Panc1 (cell line): Measurements from ENCODE around the gene OMG. TPM values are rescaled to one million over a fixed set of nuclear protein-coding genes. Genes with fewer than 3 reads are reported as not detected.

ENCODE experiments used
- ATAC-seq: fragments of 200-7000 bp; cut with Tn5 transposase; 2 replicates; pipeline ENCODE4 v1.9.1; 2020; ENCODE audit warnings: mild to moderate bottlenecking, moderate library complexity
- BruUV-seq: library from RNA; stranded (reverse); fragments of 400-500 nt; replicated peaks from 2 replicates; lab custom pipeline; 2021; lab: Mats Ljungman, UMichigan
- CTCF ChIA-PET: fragments of 300-600 bp; sonication (Branson Sonifier 250); formaldehyde crosslinking; loops from one replicate; lab custom pipeline; 2022; ENCODE audit warnings: antibody characterized with exemption; lab: Charles Lee
- POLR2A ChIA-PET: fragments of 300-600 bp; sonication (Branson Sonifier 250); formaldehyde crosslinking; loops from one replicate; lab custom pipeline; 2022; ENCODE audit warnings: antibody characterized with exemption; lab: Charles Lee
- DNase-seq: peaks from one replicate; pipeline ENCODE4 v3.0.0-alpha.2; 2010; ENCODE audit warnings: low read depth, low spot score
- H3K27ac ChIP-seq: 2 replicates; pipeline ENCODE4 v1.5.1; 2011; ENCODE audit warnings: mild to moderate bottlenecking, low read length, inconsistent platforms
- H3K27me3 ChIP-seq: fragments of 200-500 bp; sonication (Bioruptor generic); 2 replicates; pipeline ENCODE4 v1.6.0; 2014; ENCODE audit warnings: low read length, inconsistent platforms; ENCODE audit not compliant: control insufficient read depth, insufficient read depth
- H3K36me3 ChIP-seq: fragments of 200-500 bp; sonication (Bioruptor generic); 2 replicates; pipeline ENCODE4 v1.5.1; 2014; ENCODE audit warnings: inconsistent platforms, mild to moderate bottlenecking, low read length, moderate library complexity; ENCODE audit not compliant: control insufficient read depth, insufficient read depth
- H3K4me1 ChIP-seq: 2 replicates; pipeline ENCODE4 v1.5.1; 2011; ENCODE audit warnings: inconsistent platforms, mild to moderate bottlenecking, low read length, moderate library complexity; ENCODE audit not compliant: control insufficient read depth, insufficient read depth
- H3K4me3 ChIP-seq, 2 experiments: 2 replicates each; pipeline ENCODE4 v1.5.1; 2011 to 2012; ENCODE audit warnings: low read depth in 2 of 2, low read length in 2 of 2, mild to moderate bottlenecking in 2 of 2, inconsistent platforms in 1 of 2, moderate library complexity in 1 of 2
- H3K9me3 ChIP-seq: fragments of 200-500 bp; sonication (Bioruptor generic); 2 replicates; pipeline ENCODE4 v1.5.1; 2014; ENCODE audit warnings: low read depth, mild to moderate bottlenecking, inconsistent platforms, low read length, moderate library complexity; ENCODE audit not compliant: control insufficient read depth, insufficient read depth
- CTCF ChIP-seq: fragments of 450-650 bp; IDR thresholded peaks from 2 replicates; pipeline ENCODE4 v1.5.1; 2017; ENCODE audit warnings: mild to moderate bottlenecking
- POLR2AphosphoS5 ChIP-seq: IDR thresholded peaks from 2 replicates; pipeline ENCODE4 v1.6.1; 2012; ENCODE audit warnings: mild to moderate bottlenecking, low read depth, low read length, moderate library complexity
- SIN3A ChIP-seq: IDR thresholded peaks from 2 replicates; pipeline ENCODE4 v1.6.1; 2012; ENCODE audit warnings: low read depth, mild to moderate bottlenecking, low read length, moderate library complexity, borderline replicate concordance; ENCODE audit not compliant: insufficient read depth
- TCF7L2 ChIP-seq: IDR thresholded peaks from 2 replicates; pipeline ENCODE4 v1.6.1; 2011; ENCODE audit warnings: mild to moderate bottlenecking, low read depth, low read length, inconsistent platforms
- in situ Hi-C: cut with HindIII; loops from 2 replicates; pipeline ENCODE4 v1.10.0; 2016; ENCODE audit warnings: low sequenced_read_pairs, low pct_unique_long_range_greater_than_20kb
- intact Hi-C: fragments of 100-400 bp; cut with micrococcal nuclease; formaldehyde crosslinking; loops from one replicate; pipeline ENCODE4 v1.10.0; 2022; ENCODE audit not compliant: unreplicated experiment
- total RNA-seq: library from RNA; stranded (reverse); gene quantifications from one replicate; pipeline ENCODE4 v1.2.1, GENCODE V29; 2021; ENCODE audit not compliant: unreplicated experiment
- TF ChIP-seq, protein P1 (sequence below), 2 experiments: IDR thresholded peaks; 2 replicates each; pipeline ENCODE4 v1.6.1; 2011 to 2012; ENCODE audit warnings: low read depth in 2 of 2, control low read depth in 1 of 2, low read length in 1 of 2, mild to moderate bottlenecking in 1 of 2, moderate library complexity in 1 of 2; ENCODE audit not compliant: insufficient read depth in 1 of 2

The OMG gene
- total RNA-seq, 1 experiment from 2014 or later = not detected

DNA sequence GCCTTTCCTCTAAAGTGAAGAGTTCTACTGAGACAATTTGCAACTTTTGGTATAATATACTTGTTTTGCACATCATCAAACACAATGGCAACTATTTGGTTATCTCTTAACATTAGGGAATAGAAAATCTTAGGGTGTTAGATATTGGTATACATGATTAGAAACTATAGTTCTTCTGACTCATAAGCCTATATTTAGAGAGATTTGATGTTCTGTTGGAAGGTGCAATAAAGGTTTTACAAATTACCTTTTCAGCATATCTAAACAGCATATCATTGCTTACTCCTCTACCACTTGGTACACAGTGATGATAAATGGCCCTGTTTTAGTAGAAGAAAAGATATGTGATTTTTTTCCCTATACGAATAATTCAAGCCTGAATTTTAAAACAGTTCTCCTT is 10.6 kb upstream of the OMG start:
- ATAC-seq (no peak), DNase-seq (no peak)
- no TSS peak for BruUV-seq
- in situ Hi-C loops (no loop called here), intact Hi-C loops (no loop called here)
- Histone ChIP-seq H3K27ac (no peak overlapping the region), H3K36me3 (no peaks in the 10 kb centered on the region), H3K4me1 (no peaks in the 10 kb centered on the region), H3K4me3 (no peak overlapping the region), H3K27me3 (no peaks in the 10 kb centered on the region), H3K9me3 (no peaks in the 10 kb centered on the region)
- no peak for TF ChIP-seq SIN3A
- TF ChIP-seq POLR2AphosphoS5 = no peak
- TF ChIP-seq TCF7L2 = no peak
- TF ChIP-seq, protein P1, sequence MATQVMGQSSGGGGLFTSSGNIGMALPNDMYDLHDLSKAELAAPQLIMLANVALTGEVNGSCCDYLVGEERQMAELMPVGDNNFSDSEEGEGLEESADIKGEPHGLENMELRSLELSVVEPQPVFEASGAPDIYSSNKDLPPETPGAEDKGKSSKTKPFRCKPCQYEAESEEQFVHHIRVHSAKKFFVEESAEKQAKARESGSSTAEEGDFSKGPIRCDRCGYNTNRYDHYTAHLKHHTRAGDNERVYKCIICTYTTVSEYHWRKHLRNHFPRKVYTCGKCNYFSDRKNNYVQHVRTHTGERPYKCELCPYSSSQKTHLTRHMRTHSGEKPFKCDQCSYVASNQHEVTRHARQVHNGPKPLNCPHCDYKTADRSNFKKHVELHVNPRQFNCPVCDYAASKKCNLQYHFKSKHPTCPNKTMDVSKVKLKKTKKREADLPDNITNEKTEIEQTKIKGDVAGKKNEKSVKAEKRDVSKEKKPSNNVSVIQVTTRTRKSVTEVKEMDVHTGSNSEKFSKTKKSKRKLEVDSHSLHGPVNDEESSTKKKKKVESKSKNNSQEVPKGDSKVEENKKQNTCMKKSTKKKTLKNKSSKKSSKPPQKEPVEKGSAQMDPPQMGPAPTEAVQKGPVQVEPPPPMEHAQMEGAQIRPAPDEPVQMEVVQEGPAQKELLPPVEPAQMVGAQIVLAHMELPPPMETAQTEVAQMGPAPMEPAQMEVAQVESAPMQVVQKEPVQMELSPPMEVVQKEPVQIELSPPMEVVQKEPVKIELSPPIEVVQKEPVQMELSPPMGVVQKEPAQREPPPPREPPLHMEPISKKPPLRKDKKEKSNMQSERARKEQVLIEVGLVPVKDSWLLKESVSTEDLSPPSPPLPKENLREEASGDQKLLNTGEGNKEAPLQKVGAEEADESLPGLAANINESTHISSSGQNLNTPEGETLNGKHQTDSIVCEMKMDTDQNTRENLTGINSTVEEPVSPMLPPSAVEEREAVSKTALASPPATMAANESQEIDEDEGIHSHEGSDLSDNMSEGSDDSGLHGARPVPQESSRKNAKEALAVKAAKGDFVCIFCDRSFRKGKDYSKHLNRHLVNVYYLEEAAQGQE (IDR thresholded peaks at IDR 0.05; ENCODE audit: insufficient read depth in 1 of 2, low read depth in 2 of 2, low read length in 1 of 2) = no peak
- no peak for TF ChIP-seq CTCF
- ChIA-PET POLR2A (no interaction called here), CTCF (no interaction called here)

DNA sequence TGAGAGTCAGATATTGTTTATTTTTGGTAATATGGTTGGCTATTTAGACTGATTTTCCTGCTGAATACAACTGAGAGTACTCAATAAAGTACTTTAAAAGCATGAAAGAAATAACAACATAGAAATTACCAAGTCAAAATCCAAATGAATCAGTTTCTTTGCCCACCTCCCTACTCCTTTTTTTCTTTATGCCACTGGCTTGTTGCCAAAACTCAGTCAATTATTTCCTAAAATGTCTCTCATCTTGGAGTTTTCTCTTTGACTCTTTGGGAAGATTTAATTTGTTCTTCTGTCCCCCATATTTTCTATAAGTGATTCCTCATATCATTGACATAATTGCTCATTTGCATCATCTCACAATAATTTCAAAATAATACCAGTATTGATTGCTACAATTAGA is 2.6 kb upstream of the OMG start:
- Histone ChIP-seq H3K4me1 (no peaks in the 10 kb centered on the region), H3K36me3 (no peaks in the 10 kb centered on the region), H3K4me3 (no peak overlapping the region), H3K27ac (no peak overlapping the region), H3K27me3 (no peaks in the 10 kb centered on the region), H3K9me3 (no peaks in the 10 kb centered on the region)
- POLR2A ChIA-PET = interaction anchor here (0.6 kb wide), 1 partner anchor 23 kb away, joined by 6 read pairs; no protein-coding TSS in a partner anchor
- no TSS peak for BruUV-seq
- ATAC-seq (no peak), DNase-seq (no peak)
- in situ Hi-C loops = no loop called here
- CTCF ChIA-PET = no interaction called here
- TF ChIP-seq TCF7L2 (no peak), CTCF (no peak), POLR2AphosphoS5 (no peak), SIN3A (no peak)
- TF ChIP-seq, protein P1 (IDR thresholded peaks at IDR 0.05; ENCODE audit: insufficient read depth in 1 of 2, low read depth in 2 of 2, low read length in 1 of 2) = no peak
- intact Hi-C loops = no loop called here
